ENCODE data around the gene KIR3DL2.
"Not testable (repeated sequence)": the region's sequence is repeated elsewhere in the genome, so short reads cannot be mapped to it uniquely, and the experiment has no call there.

KIR3DL2 gene

GRCh38 chr19:54871696-54872095, 21.5 kb downstream of the KIR3DL2 start:
- DNase-seq (ENCODE audit: low read depth) = no peak

GRCh38 chr19:54873990-54874389, 23.7 kb downstream of the KIR3DL2 start, which contains the start of gene FCAR:
Gene FCAR, plus strand, starts transcription at chr19:54874235. Its CDS starts 55 bp downstream, at chr19:54874290.
- DNase-seq (ENCODE audit: low read depth) = no peak

- no peak for DNase-seq (ENCODE audit: low read depth)
Measured at GRCh38 chr19:54875506-54875905, 25.3 kb downstream of the KIR3DL2 start.

GRCh38 chr19:54877471-54877870, 27.2 kb downstream of the KIR3DL2 start:
- no peak for DNase-seq (ENCODE audit: low read depth)

GRCh38 chr19:54881884-54882283, 31.6 kb downstream of the KIR3DL2 start:
- no peak for DNase-seq (ENCODE audit: low read depth)

GRCh38 chr19:54882758-54883157, 32.5 kb downstream of the KIR3DL2 start:
- DNase-seq (ENCODE audit: low read depth) = no peak

GRCh38 chr19:54883228-54883627, 33.0 kb downstream of the KIR3DL2 start:
- DNase-seq (ENCODE audit: low read depth) = no peak

GRCh38 chr19:54888239-54888638, 38.0 kb downstream of the KIR3DL2 start:
- DNase-seq (ENCODE audit: low read depth) = no peak

- DNase-seq (ENCODE audit: low read depth) = no peak
Measured at GRCh38 chr19:54889566-54889965, 39.3 kb downstream of the KIR3DL2 start.

GRCh38 chr19:54893406-54893805, 43.2 kb downstream of the KIR3DL2 start:
- DNase-seq (ENCODE audit: low read depth) = no peak

- DNase-seq (ENCODE audit: low read depth) = not testable (repeated sequence)
Measured at GRCh38 chr19:54894106-54894505, 43.9 kb downstream of the KIR3DL2 start.

GRCh38 chr19:54896036-54896435, 45.8 kb downstream of the KIR3DL2 start:
- DNase-seq (ENCODE audit: low read depth) = no peak

- DNase-seq (ENCODE audit: low read depth) = not testable (repeated sequence)
Measured at GRCh38 chr19:54898685-54899084, 48.4 kb downstream of the KIR3DL2 start.

- DNase-seq (ENCODE audit: low read depth) = not testable (repeated sequence)
Measured at GRCh38 chr19:54899646-54900045, 49.4 kb downstream of the KIR3DL2 start.

- DNase-seq (ENCODE audit: low read depth) = not testable (repeated sequence)
Measured at GRCh38 chr19:54901153-54901552, 50.9 kb downstream of the KIR3DL2 start.

GRCh38 chr19:54902061-54902460, 51.8 kb downstream of the KIR3DL2 start:
- no peak for DNase-seq (ENCODE audit: low read depth)

- DNase-seq (ENCODE audit: low read depth) = no peak
Measured at GRCh38 chr19:54903303-54903702, 53.1 kb downstream of the KIR3DL2 start.

- DNase-seq (ENCODE audit: low read depth) = not testable (repeated sequence)
Measured at GRCh38 chr19:54904261-54904660, 54.0 kb downstream of the KIR3DL2 start.

GRCh38 chr19:54905421-54905802, 55.2 kb downstream of the KIR3DL2 start:
- no peak for DNase-seq (ENCODE audit: low read depth)

- no peak for DNase-seq (ENCODE audit: low read depth)
Measured at GRCh38 chr19:54905803-54906511, 55.7 kb downstream of the KIR3DL2 start, which contains the start of gene NCR1. Gene NCR1, plus strand, starts transcription at chr19:54906148. Its CDS starts 40 bp downstream, at chr19:54906188.

GRCh38 chr19:54906819-54907218, 56.6 kb downstream of the KIR3DL2 start:
- no peak for DNase-seq (ENCODE audit: low read depth)

- not testable (repeated sequence) for DNase-seq (ENCODE audit: low read depth)
Measured at GRCh38 chr19:54907899-54908298, 57.7 kb downstream of the KIR3DL2 start.
